ENCODE measurements around the gene BAG3. TPM values are rescaled to one million over a fixed set of nuclear protein-coding genes. Genes with fewer than 3 reads are reported as not detected.

Gene BAG3
- total and polyA plus RNA-seq, 2 of the 4 experiments (the other 2 are of a cell fraction): 5.4 to 42.5 TPM

DNA sequence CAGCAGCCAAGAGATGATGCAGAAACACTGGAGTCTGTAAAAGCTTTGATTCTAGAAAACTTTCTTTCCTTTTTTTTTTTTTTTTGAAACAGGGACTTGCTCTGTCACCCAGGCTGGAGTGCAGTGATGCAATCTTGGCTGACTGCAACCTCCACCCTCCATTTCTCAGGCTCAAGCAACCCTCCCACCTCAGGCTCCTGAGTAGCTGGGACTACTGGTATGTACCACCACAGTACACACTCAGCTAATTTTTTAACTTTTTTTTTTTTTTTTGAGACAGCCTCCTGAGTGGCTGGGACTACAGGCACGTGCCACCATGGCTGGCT, 17.0 kb upstream of the BAG3 start:
- Histone ChIP-seq H3K18ac (ENCODE audit: low read depth, low read length) (no peak overlapping the region), H3K9me3 (ENCODE audit: control insufficient read depth, insufficient read depth, low read length) (no peaks in the 10 kb centered on the region), H3K36me3 (ENCODE audit: control insufficient read depth, insufficient read depth, low read length) (no peaks in the 10 kb centered on the region), H3K79me1 (ENCODE audit: low read depth in 1 of 2, low read length in 2 of 2) (no peaks in the 10 kb centered on the region), H4K8ac (ENCODE audit: low read depth in 2 of 2, low read length in 2 of 2) (no peak overlapping the region), H3K4me1 (ENCODE audit: control insufficient read depth, insufficient read depth, low read length) (no peaks in the 10 kb centered on the region), H2BK5ac (ENCODE audit: low read depth, low read length, poor library complexity, severe bottlenecking) (no peak overlapping the region), H3K9me1 (ENCODE audit: insufficient read depth, low read length) (no peaks in the 10 kb centered on the region; the same call in 1 of the 2 replicates), H4K91ac (ENCODE audit: insufficient read depth, low read depth, low read length) (no peak overlapping the region), H3K56ac (ENCODE audit: extremely low read depth, insufficient read depth, low read length) (no peak overlapping the region), H4K5ac (ENCODE audit: low read depth, low read length) (no peak overlapping the region), H3K4me2 (ENCODE audit: low read depth, low read length) (no peak overlapping the region), H2BK120ac (ENCODE audit: low read depth, low read length) (no peak overlapping the region), H2BK20ac (ENCODE audit: low read depth, low read length) (no peak overlapping the region), H3K4me3 (ENCODE audit: insufficient read depth, low read depth, low read length) (no peak overlapping the region), H3K27ac (ENCODE audit: insufficient read depth, low read length) (no peak overlapping the region), H3K23ac (ENCODE audit: low read depth, low read length) (no peak overlapping the region), H3K9ac (ENCODE audit: low read depth, low read length) (no peak overlapping the region), H2AK9ac (replicated peaks; ENCODE audit: low read depth, low read length, poor library complexity) (no peak overlapping the region), H2BK15ac (ENCODE audit: low read depth, low read length) (no peak overlapping the region), H3K14ac (replicated peaks; ENCODE audit: low read depth, low read length) (no peak overlapping the region), H2AK5ac (ENCODE audit: low read depth, low read length) (no peak overlapping the region), H2AFZ (replicated peaks; ENCODE audit: low read length, poor library complexity) (no peak overlapping the region), H3K4ac (ENCODE audit: low read depth, low read length) (no peak overlapping the region), H3K27me3 (ENCODE audit: control insufficient read depth, insufficient read depth, low read length) (no peaks in the 10 kb centered on the region; the same call in none of the 2 replicates), H4K20me1 (ENCODE audit: insufficient read depth, low read length) (no peaks in the 10 kb centered on the region)
- peak; percentile 32; the same call in 1 of the 2 replicates for ATAC-seq (ENCODE audit: low read depth)
- TF ChIP-seq CEBPB (IDR thresholded peaks at IDR 0.05; ENCODE audit: low read depth, low read length): peak; percentile 70
- TF ChIP-seq FOS (IDR thresholded peaks at IDR 0.05; ENCODE audit: low read depth, low read length): no peak
- no peak for TF ChIP-seq RCOR1 (IDR thresholded peaks at IDR 0.05; ENCODE audit: insufficient replicate concordance, low read length)
- TF ChIP-seq POLR2A (IDR thresholded peaks at IDR 0.05; ENCODE audit: low read depth, low read length): no peak
- no CpG with 5 or more reads among the region's 1 CpG for WGBS, 2 experiments (ENCODE audit: extremely low coverage in 2 of 2, insufficient read length in 1 of 2)
- dilution Hi-C loops (cut with HindIII; ENCODE audit: low sequenced_read_pairs, unreplicated experiment): no loop called here
- DNase-seq: no peak
- CTCF ChIA-PET: interaction anchor here (1.1 kb wide), 1 partner anchor 37 kb away, joined by 5 read pairs; the partner anchor contains the start of gene TIAL1
- POLR2A ChIA-PET (ENCODE audit: unreplicated experiment): no interaction called here
- in situ Hi-C loops (cut with MboI; ENCODE audit: low sequenced_read_pairs): no loop called here
- intact Hi-C loops (cut with micrococcal nuclease): no loop called here
- no TSS peak for BruUV-seq (replicated peaks)
